ENCODE results near the gene HOXA6. TPM values are rescaled to one million over a fixed set of nuclear protein-coding genes. Genes with fewer than 3 reads are reported as not detected.

Gene HOXA6
- total RNA-seq, 4 donors from 2014 or later = 5.7 to 15.4 (median 12.4) TPM

- intact Hi-C loops (cut with DNase I; ENCODE audit: low total_unique reads) = loop anchor here (5.0 kb wide), 1 partner anchor 1589 kb away; no protein-coding TSS in a partner anchor
- TF ChIP-seq POLR2A (IDR thresholded peaks at IDR 0.05) (no peak), CTCF (IDR thresholded peaks at IDR 0.05) (no peak)
- no peak overlapping the region for H3K4me3 ChIP-seq (ENCODE audit: low read depth, poor library complexity, severe bottlenecking)
- DNase-seq (ENCODE audit: low spot score in 2 of 2) = peak in 1 of 2 donors; percentile 79
- WGBS, 2 donors = 86 to 90% methylated on average over 26 of the region's 26 CpGs
These were observed 24.0 kb downstream of the HOXA6 start for GRCh38 chr7:27123477-27124053.

GRCh38 chr7:27123007-27123476 lies 24.5 kb downstream of the HOXA6 start:
- DNase-seq (ENCODE audit: low spot score in 2 of 2) = peak in 1 of 2 donors; percentile 52
- no peak overlapping the region for H3K4me3 ChIP-seq (ENCODE audit: low read depth, poor library complexity, severe bottlenecking)
- TF ChIP-seq POLR2A (IDR thresholded peaks at IDR 0.05) (no peak), CTCF (IDR thresholded peaks at IDR 0.05) (no peak)
- 68 to 82% methylated on average over 14 of the region's 14 CpGs for WGBS, 2 donors
- intact Hi-C loops (cut with DNase I; ENCODE audit: low total_unique reads) = loop anchor here (5.0 kb wide), 1 partner anchor 1589 kb away; no protein-coding TSS in a partner anchor

- WGBS, 2 donors = 87 to 91% methylated on average over 42 of the region's 42 CpGs
- no peak for TF ChIP-seq CTCF (IDR thresholded peaks at IDR 0.05)
- no peak for TF ChIP-seq POLR2A (IDR thresholded peaks at IDR 0.05)
- no peak overlapping the region for H3K4me3 ChIP-seq (ENCODE audit: low read depth, poor library complexity, severe bottlenecking)
- DNase-seq (ENCODE audit: low spot score in 2 of 2) = peak in 1 of 2 donors; percentile 78
- intact Hi-C loops (cut with DNase I; ENCODE audit: low total_unique reads) = loop anchor here (5.0 kb wide), 1 partner anchor 1590 kb away; no protein-coding TSS in a partner anchor
These were observed 25.3 kb downstream of the HOXA6 start for GRCh38 chr7:27122077-27122910.

GRCh38 chr7:27121684-27122076 lies 25.9 kb downstream of the HOXA6 start:
- intact Hi-C loops (cut with DNase I; ENCODE audit: low total_unique reads) = loop anchor here (5.0 kb wide), 1 partner anchor 1591 kb away; no protein-coding TSS in a partner anchor
- TF ChIP-seq POLR2A (IDR thresholded peaks at IDR 0.05) (no peak), CTCF (IDR thresholded peaks at IDR 0.05) (no peak)
- no peak for DNase-seq (ENCODE audit: low spot score in 2 of 2)
- 94 to 95% methylated on average over 7 of the region's 7 CpGs for WGBS, 2 donors
- H3K4me3 ChIP-seq (ENCODE audit: low read depth, poor library complexity, severe bottlenecking) = no peak overlapping the region

GRCh38 chr7:27119412-27119911 lies 28.1 kb downstream of the HOXA6 start:
- intact Hi-C loops (cut with DNase I; ENCODE audit: low total_unique reads) = no loop called here
- TF ChIP-seq CTCF (IDR thresholded peaks at IDR 0.05) = no peak
- no peak for TF ChIP-seq POLR2A (IDR thresholded peaks at IDR 0.05)
- H3K4me3 ChIP-seq (ENCODE audit: low read depth, poor library complexity, severe bottlenecking) = no peak overlapping the region
- DNase-seq (ENCODE audit: low spot score in 2 of 2) = no peak
- whole genome bisulfite sequencing, 2 donors = 79 to 100% methylated on average over 1 of the region's 1 CpG

Data from lower leg skin (tissue), 4 donors.